ENCODE data around the gene MIEF1.

MIEF1 gene

DNA sequence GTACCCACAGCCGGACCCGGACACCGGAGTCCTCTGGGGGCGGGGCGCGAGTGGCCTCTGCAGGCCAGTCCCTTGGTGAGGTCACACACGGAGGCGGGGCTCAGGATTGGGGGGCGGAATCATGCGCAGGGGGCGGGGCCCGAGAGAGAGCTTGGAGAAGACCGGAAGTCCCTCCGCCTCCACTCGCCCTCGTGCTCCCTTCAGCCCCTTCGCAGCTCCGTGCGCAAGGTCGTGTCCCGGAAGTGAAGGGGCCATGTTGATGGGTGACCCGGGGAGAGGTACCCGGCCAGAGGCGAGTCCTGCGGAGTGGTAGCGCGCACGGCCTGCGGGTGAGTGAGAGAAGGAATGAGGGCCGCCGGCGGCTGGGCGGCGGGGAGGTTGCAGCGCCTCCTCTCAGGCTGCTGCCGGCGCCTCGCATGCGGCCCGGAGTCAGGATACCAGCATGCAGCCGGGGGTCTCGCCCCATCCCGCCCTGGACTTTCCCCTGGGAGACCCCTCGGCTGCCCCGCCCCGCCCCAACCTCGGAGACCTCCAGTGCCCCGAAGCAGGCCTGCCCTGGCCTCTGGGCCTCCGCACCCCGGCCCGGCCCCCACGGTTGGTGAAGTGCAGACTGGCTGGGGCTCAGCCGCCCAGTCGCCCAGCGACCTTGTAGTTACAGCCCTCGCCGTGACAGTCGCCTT, at the start of gene MIEF1:
Gene MIEF1, plus strand, starts transcription at position 182 of the 680 bp plus-strand sequence. CDS start 9,005 bp downstream, outside the sequence.
- TF ChIP-seq FOXM1 (IDR thresholded peaks at IDR 0.05; ENCODE audit: borderline replicate concordance, low read depth) (no peak), ZBTB7A (IDR thresholded peaks at IDR 0.05; ENCODE audit: low read depth) (no peak; the same call in 1 of the 2 replicates), TAF1 (IDR thresholded peaks at IDR 0.05; ENCODE audit: low read depth) (peak; percentile 66; the same call in 1 of the 2 replicates), CREB1 (IDR thresholded peaks at IDR 0.05; ENCODE audit: low read depth) (no peak), NFIC (IDR thresholded peaks at IDR 0.05) (no peak), TCF12 (IDR thresholded peaks at IDR 0.05; ENCODE audit: low read depth) (peak; percentile 59; the same call in 1 of the 2 replicates), EGR1 (IDR thresholded peaks at IDR 0.05) (peak; percentile 78), TEAD4 (IDR thresholded peaks at IDR 0.05) (peak; percentile 5; the same call in 1 of the 2 replicates), RAD21 (IDR thresholded peaks at IDR 0.05; ENCODE audit: low read depth) (no peak), YY1 (IDR thresholded peaks at IDR 0.05; ENCODE audit: low read depth) (peak; percentile 98), EP300 (IDR thresholded peaks at IDR 0.05; ENCODE audit: borderline replicate concordance) (no peak), CEBPB (IDR thresholded peaks at IDR 0.05) (no peak)
- TF ChIP-seq, protein P1, sequence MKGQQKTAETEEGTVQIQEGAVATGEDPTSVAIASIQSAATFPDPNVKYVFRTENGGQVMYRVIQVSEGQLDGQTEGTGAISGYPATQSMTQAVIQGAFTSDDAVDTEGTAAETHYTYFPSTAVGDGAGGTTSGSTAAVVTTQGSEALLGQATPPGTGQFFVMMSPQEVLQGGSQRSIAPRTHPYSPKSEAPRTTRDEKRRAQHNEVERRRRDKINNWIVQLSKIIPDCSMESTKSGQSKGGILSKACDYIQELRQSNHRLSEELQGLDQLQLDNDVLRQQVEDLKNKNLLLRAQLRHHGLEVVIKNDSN (IDR thresholded peaks at IDR 0.05), result peak; percentile 81
- TF ChIP-seq, protein P2, sequence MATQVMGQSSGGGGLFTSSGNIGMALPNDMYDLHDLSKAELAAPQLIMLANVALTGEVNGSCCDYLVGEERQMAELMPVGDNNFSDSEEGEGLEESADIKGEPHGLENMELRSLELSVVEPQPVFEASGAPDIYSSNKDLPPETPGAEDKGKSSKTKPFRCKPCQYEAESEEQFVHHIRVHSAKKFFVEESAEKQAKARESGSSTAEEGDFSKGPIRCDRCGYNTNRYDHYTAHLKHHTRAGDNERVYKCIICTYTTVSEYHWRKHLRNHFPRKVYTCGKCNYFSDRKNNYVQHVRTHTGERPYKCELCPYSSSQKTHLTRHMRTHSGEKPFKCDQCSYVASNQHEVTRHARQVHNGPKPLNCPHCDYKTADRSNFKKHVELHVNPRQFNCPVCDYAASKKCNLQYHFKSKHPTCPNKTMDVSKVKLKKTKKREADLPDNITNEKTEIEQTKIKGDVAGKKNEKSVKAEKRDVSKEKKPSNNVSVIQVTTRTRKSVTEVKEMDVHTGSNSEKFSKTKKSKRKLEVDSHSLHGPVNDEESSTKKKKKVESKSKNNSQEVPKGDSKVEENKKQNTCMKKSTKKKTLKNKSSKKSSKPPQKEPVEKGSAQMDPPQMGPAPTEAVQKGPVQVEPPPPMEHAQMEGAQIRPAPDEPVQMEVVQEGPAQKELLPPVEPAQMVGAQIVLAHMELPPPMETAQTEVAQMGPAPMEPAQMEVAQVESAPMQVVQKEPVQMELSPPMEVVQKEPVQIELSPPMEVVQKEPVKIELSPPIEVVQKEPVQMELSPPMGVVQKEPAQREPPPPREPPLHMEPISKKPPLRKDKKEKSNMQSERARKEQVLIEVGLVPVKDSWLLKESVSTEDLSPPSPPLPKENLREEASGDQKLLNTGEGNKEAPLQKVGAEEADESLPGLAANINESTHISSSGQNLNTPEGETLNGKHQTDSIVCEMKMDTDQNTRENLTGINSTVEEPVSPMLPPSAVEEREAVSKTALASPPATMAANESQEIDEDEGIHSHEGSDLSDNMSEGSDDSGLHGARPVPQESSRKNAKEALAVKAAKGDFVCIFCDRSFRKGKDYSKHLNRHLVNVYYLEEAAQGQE (IDR thresholded peaks at IDR 0.05; ENCODE audit: low read depth), result no peak
- TF ChIP-seq, protein P3, sequence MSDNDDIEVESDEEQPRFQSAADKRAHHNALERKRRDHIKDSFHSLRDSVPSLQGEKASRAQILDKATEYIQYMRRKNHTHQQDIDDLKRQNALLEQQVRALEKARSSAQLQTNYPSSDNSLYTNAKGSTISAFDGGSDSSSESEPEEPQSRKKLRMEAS (IDR thresholded peaks at IDR 0.05), result peak; percentile 97

DNA sequence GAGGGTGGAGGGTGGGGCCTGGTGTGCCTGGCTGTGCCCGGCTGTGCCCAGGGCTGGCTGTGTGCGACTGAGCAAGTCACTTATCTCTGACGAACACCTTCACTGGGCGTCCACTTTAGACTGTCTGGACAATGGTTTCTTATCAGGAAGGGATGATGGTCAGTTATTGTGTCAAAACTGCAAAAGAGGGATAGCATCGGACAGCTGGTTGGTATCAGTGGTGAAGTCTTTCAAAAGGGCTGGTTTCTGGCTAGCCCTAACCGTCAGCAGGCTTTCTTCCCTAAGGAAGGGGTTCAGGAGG, 49.4 kb upstream of the MIEF1 start:
- TF ChIP-seq EGR1 (IDR thresholded peaks at IDR 0.05) (no peak), CEBPB (IDR thresholded peaks at IDR 0.05) (no peak), ZBTB7A (IDR thresholded peaks at IDR 0.05; ENCODE audit: low read depth) (no peak), CREB1 (IDR thresholded peaks at IDR 0.05; ENCODE audit: low read depth) (no peak), NFIC (IDR thresholded peaks at IDR 0.05) (no peak), FOXM1 (IDR thresholded peaks at IDR 0.05; ENCODE audit: borderline replicate concordance, low read depth) (no peak), YY1 (IDR thresholded peaks at IDR 0.05; ENCODE audit: low read depth) (no peak), EP300 (IDR thresholded peaks at IDR 0.05; ENCODE audit: borderline replicate concordance) (no peak), RAD21 (IDR thresholded peaks at IDR 0.05; ENCODE audit: low read depth) (no peak), TCF12 (IDR thresholded peaks at IDR 0.05; ENCODE audit: low read depth) (no peak), TEAD4 (IDR thresholded peaks at IDR 0.05) (no peak), TAF1 (IDR thresholded peaks at IDR 0.05; ENCODE audit: low read depth) (no peak)
- TF ChIP-seq, protein P1 (IDR thresholded peaks at IDR 0.05), result no peak
- TF ChIP-seq, protein P2 (IDR thresholded peaks at IDR 0.05; ENCODE audit: low read depth), result no peak
- TF ChIP-seq, protein P3 (IDR thresholded peaks at IDR 0.05), result no peak

DNA sequence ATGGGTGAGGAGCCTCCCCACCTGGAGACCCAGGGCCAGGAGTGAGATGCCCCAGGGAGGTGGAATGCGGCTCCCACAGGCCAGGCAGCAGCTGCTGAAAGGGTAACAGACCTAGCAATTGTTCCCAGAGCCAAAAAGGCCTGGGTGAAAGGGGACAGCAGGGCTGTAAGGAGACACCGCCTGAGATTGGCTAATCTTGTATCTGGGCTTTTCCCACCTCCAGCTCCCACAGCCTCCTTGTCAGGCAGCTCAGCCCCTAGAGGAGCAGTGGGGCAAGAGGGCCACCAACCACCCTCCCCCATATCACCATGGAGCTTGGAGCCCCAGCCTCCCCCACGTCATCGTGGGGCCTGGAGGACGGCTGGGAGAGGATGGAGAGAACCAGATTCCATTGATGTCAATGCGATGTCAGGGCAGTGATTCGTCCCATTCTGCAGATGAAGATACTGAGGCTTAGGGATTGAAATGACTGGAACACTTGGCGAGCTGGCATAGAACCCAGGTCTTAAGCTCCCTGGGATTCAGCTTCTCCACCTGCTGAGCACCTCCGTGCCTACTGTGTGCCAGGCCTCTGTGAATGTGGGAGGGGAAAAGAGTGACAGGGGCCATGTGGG, 48.2 kb upstream of the MIEF1 start:
- no peak for TF ChIP-seq CREB1 (IDR thresholded peaks at IDR 0.05; ENCODE audit: low read depth)
- peak; percentile 7; the same call in 1 of the 2 replicates for TF ChIP-seq TCF12 (IDR thresholded peaks at IDR 0.05; ENCODE audit: low read depth)
- no peak for TF ChIP-seq ZBTB7A (IDR thresholded peaks at IDR 0.05; ENCODE audit: low read depth)
- TF ChIP-seq, protein P1 (IDR thresholded peaks at IDR 0.05), result no peak
- TF ChIP-seq CEBPB (IDR thresholded peaks at IDR 0.05), result peak; percentile 43; the same call in 1 of the 2 replicates
- TF ChIP-seq YY1 (IDR thresholded peaks at IDR 0.05; ENCODE audit: low read depth), result no peak
- TF ChIP-seq EGR1 (IDR thresholded peaks at IDR 0.05), result no peak
- TF ChIP-seq, protein P3 (IDR thresholded peaks at IDR 0.05), result peak; percentile 33; the same call in 1 of the 2 replicates
- no peak for TF ChIP-seq NFIC (IDR thresholded peaks at IDR 0.05)
- TF ChIP-seq, protein P2 (IDR thresholded peaks at IDR 0.05; ENCODE audit: low read depth), result no peak
- no peak for TF ChIP-seq TAF1 (IDR thresholded peaks at IDR 0.05; ENCODE audit: low read depth)
- TF ChIP-seq TEAD4 (IDR thresholded peaks at IDR 0.05), result peak; percentile 33; the same call in 1 of the 2 replicates
- TF ChIP-seq FOXM1 (IDR thresholded peaks at IDR 0.05; ENCODE audit: borderline replicate concordance, low read depth), result no peak
- no peak for TF ChIP-seq RAD21 (IDR thresholded peaks at IDR 0.05; ENCODE audit: low read depth)
- no peak for TF ChIP-seq EP300 (IDR thresholded peaks at IDR 0.05; ENCODE audit: borderline replicate concordance)

Data from Ishikawa (cell line).